ENCODE results near the gene C11orf24.

C11orf24 gene

GRCh38 chr11:68282861-68283230, 11.1 kb upstream of the C11orf24 start:
- no peak for ATAC-seq
- no peak for TF ChIP-seq TOX (CRISPR knock-in tag; IDR thresholded peaks at IDR 0.05; ENCODE audit: borderline replicate concordance)
- TF ChIP-seq SNAI2 (CRISPR knock-in tag; IDR thresholded peaks at IDR 0.05), result no peak
- TF ChIP-seq ZNF565 (CRISPR knock-in tag; conservative IDR thresholded peaks at IDR 0.05; ENCODE audit: low read depth), result no peak
- no peak for TF ChIP-seq ZFP3 (CRISPR knock-in tag; IDR thresholded peaks at IDR 0.05)
- TF ChIP-seq CREB5 (CRISPR knock-in tag; IDR thresholded peaks at IDR 0.05; ENCODE audit: low read depth), result no peak
- TF ChIP-seq, protein P1, sequence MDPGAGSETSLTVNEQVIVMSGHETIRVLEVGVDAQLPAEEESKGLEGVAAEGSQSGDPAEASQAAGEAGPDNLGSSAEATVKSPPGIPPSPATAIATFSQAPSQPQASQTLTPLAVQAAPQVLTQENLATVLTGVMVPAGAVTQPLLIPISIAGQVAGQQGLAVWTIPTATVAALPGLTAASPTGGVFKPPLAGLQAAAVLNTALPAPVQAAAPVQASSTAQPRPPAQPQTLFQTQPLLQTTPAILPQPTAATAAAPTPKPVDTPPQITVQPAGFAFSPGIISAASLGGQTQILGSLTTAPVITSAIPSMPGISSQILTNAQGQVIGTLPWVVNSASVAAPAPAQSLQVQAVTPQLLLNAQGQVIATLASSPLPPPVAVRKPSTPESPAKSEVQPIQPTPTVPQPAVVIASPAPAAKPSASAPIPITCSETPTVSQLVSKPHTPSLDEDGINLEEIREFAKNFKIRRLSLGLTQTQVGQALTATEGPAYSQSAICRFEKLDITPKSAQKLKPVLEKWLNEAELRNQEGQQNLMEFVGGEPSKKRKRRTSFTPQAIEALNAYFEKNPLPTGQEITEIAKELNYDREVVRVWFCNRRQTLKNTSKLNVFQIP (CRISPR knock-in tag; IDR thresholded peaks at IDR 0.05; ENCODE audit: borderline replicate concordance, low read depth), result no peak
- no peak for TF ChIP-seq ZNF8 (CRISPR knock-in tag; IDR thresholded peaks at IDR 0.05)
- TF ChIP-seq TCF4 (CRISPR knock-in tag; IDR thresholded peaks at IDR 0.05; ENCODE audit: borderline replicate concordance), result no peak
- no peak for TF ChIP-seq ISL1 (CRISPR knock-in tag; IDR thresholded peaks at IDR 0.05)
- TF ChIP-seq, protein P2, sequence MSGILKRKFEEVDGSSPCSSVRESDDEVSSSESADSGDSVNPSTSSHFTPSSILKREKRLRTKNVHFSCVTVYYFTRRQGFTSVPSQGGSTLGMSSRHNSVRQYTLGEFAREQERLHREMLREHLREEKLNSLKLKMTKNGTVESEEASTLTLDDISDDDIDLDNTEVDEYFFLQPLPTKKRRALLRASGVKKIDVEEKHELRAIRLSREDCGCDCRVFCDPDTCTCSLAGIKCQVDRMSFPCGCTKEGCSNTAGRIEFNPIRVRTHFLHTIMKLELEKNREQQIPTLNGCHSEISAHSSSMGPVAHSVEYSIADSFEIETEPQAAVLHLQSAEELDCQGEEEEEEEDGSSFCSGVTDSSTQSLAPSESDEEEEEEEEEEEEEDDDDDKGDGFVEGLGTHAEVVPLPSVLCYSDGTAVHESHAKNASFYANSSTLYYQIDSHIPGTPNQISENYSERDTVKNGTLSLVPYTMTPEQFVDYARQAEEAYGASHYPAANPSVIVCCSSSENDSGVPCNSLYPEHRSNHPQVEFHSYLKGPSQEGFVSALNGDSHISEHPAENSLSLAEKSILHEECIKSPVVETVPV (CRISPR knock-in tag; IDR thresholded peaks at IDR 0.05), result no peak
- no peak for TF ChIP-seq TSHZ2 (CRISPR knock-in tag; IDR thresholded peaks at IDR 0.05)
- no peak for TF ChIP-seq CSDC2 (CRISPR knock-in tag; IDR thresholded peaks at IDR 0.05)
- no peak for TF ChIP-seq BACH2 (CRISPR knock-in tag; IDR thresholded peaks at IDR 0.05; ENCODE audit: borderline replicate concordance)
- TF ChIP-seq, protein P3, sequence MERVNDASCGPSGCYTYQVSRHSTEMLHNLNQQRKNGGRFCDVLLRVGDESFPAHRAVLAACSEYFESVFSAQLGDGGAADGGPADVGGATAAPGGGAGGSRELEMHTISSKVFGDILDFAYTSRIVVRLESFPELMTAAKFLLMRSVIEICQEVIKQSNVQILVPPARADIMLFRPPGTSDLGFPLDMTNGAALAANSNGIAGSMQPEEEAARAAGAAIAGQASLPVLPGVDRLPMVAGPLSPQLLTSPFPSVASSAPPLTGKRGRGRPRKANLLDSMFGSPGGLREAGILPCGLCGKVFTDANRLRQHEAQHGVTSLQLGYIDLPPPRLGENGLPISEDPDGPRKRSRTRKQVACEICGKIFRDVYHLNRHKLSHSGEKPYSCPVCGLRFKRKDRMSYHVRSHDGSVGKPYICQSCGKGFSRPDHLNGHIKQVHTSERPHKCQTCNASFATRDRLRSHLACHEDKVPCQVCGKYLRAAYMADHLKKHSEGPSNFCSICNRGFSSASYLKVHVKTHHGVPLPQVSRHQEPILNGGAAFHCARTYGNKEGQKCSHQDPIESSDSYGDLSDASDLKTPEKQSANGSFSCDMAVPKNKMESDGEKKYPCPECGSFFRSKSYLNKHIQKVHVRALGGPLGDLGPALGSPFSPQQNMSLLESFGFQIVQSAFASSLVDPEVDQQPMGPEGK (CRISPR knock-in tag; IDR thresholded peaks at IDR 0.05; ENCODE audit: borderline replicate concordance), result no peak
- no peak for TF ChIP-seq ZC3H10 (CRISPR knock-in tag; IDR thresholded peaks at IDR 0.05)
- TF ChIP-seq PPARA (CRISPR knock-in tag; IDR thresholded peaks at IDR 0.05; ENCODE audit: borderline replicate concordance), result no peak
- TF ChIP-seq OSR1 (CRISPR knock-in tag; IDR thresholded peaks at IDR 0.05), result no peak

DNA sequence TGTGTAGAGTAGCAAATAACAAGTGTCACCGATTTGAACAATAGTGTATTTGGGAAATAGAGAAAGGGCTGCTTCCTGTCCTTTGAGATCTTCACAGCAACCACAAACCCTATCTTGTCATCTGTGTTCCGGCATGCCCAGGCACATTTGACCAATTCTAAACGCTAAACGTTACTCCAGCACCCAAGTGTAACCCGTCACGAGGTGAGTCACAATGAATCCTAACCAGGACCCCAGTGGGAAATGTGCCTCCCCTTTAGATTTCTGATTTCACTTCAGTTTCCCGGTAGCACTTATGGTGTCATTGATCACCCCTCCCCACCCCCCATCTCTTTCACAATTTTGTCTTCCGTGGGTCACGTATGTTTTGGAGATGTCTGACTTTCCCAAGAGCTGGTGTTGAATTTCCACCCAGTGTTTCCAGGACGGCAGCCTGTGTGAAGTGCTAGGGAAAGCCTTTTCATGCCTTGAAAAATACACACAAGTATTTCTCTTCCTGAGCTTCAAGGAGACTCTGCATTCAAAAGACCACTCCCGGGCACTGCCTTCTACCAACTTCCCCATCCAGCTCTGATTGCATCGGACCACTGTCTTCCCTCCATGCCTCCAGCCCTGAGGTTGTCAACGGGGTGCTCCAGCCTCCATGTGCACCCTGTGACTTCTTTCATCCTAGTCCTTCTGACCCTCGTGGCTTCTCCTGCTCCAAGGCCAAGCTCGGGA, 10.5 kb upstream of the C11orf24 start:
- no peak for ATAC-seq
- no peak for TF ChIP-seq CREB5 (CRISPR knock-in tag; IDR thresholded peaks at IDR 0.05; ENCODE audit: low read depth)
- no peak for TF ChIP-seq PPARA (CRISPR knock-in tag; IDR thresholded peaks at IDR 0.05; ENCODE audit: borderline replicate concordance)
- no peak for TF ChIP-seq OSR1 (CRISPR knock-in tag; IDR thresholded peaks at IDR 0.05)

GRCh38 chr11:68279676-68280075, 7.9 kb upstream of the C11orf24 start:
- ATAC-seq, result no peak
- no peak for TF ChIP-seq SNAI2 (CRISPR knock-in tag; IDR thresholded peaks at IDR 0.05)
- TF ChIP-seq, protein P1 (CRISPR knock-in tag; IDR thresholded peaks at IDR 0.05; ENCODE audit: borderline replicate concordance, low read depth), result no peak
- TF ChIP-seq ZFP3 (CRISPR knock-in tag; IDR thresholded peaks at IDR 0.05), result no peak
- TF ChIP-seq PPARA (CRISPR knock-in tag; IDR thresholded peaks at IDR 0.05; ENCODE audit: borderline replicate concordance), result no peak
- TF ChIP-seq, protein P2 (CRISPR knock-in tag; IDR thresholded peaks at IDR 0.05), result no peak
- no peak for TF ChIP-seq GLIS3 (CRISPR knock-in tag; IDR thresholded peaks at IDR 0.05)

Measured in SK-N-SH treated with all-trans-retinoic acid at 6 μM for 48 hours (cell line).